GM21447 (cell line): Measurements from ENCODE around the gene PRRX2.
"Not testable (repeated sequence)": the region's sequence is repeated elsewhere in the genome, so short reads cannot be mapped to it uniquely, and the experiment has no call there.

Experiments used
- ATAC-seq: cut with Tn5 transposase; IDR thresholded peaks from one replicate; pipeline ENCODE4 v1.9.1; 2021; ENCODE audit not compliant: unreplicated experiment

PRRX2 gene

DNA sequence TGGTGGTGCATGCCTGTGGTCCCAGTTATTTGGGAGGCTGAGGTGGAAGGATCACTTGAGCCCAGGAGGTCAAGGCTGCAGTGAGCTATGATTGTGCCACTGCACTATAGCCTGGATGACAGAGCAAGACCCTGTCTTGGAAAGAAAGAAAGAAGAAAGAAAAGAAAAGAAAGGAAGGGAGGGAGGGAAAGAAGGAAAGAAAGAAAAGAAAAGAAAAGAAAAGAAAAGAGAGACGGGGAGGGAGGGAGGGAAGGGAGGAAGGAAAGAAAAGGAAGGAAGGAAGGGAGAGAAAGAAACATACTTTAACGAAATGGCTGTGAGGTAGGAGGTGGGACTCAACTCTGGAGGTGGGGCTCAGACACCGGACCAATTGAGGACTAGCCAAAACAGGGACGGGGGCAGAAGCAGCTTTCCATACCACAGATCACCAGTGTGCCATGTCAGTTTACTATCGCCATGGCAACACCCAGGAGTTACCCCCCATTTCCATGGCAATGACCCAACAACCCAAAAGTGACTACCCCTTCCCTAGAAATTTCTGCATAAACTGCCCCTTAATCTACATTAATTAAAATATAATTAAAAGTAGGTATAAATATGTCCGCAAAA lies 66.1 kb downstream of the PRRX2 start:
- no peak for ATAC-seq

- ATAC-seq, result no peak
Observed at GRCh38 chr9:129732100-129732499, 66.7 kb downstream of the PRRX2 start.

- no peak for ATAC-seq
Observed at GRCh38 chr9:129732946-129733631, 67.6 kb downstream of the PRRX2 start.

DNA sequence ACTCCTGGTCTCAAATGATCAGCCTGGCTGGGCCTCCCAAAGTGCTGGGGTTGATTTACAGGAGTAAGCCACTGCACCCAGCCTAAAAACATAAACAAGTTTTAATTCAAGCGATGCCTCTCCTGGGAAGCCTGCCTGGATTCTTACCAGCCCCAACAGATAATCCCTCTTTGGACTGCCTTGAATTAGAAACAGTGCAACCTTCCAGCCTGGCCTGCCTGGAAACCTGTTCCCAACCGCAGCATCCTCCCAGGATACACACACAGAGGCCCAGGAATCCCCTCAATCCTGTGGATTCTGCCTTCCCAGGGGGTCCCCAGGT lies 68.1 kb downstream of the PRRX2 start:
- no peak for ATAC-seq

GRCh38 chr9:129735546-129735945 lies 70.1 kb downstream of the PRRX2 start:
- ATAC-seq, result no peak

- ATAC-seq, result no peak
Observed at GRCh38 chr9:129736334-129736733, 70.9 kb downstream of the PRRX2 start.

GRCh38 chr9:129737479-129738274 lies 72.2 kb downstream of the PRRX2 start:
- peak; percentile 84 for ATAC-seq

DNA sequence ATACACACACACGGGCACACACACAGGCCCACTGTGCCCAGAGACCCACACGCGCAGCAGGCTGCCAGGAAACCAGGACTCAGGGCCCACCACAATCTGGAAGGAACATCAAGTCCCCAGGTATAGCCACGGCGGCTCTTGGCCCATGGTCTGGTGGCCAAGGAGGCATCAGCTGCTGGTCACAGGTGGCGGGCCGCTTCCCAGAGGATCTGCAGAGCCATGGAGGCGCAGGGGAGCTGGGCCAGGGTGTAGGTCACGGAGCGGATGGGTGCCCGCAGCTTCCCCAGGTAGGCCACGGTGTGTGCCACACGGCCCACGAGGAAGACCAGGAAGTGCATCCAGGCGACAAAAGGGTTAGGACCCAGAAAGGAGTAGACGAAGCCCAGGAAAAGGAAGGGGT lies 74.0 kb downstream of the PRRX2 start:
- ATAC-seq, result no peak

GRCh38 chr9:129740174-129740573 lies 74.7 kb downstream of the PRRX2 start:
- no peak for ATAC-seq

- ATAC-seq, result no peak
Observed at GRCh38 chr9:129740666-129741464, 75.4 kb downstream of the PRRX2 start.

DNA sequence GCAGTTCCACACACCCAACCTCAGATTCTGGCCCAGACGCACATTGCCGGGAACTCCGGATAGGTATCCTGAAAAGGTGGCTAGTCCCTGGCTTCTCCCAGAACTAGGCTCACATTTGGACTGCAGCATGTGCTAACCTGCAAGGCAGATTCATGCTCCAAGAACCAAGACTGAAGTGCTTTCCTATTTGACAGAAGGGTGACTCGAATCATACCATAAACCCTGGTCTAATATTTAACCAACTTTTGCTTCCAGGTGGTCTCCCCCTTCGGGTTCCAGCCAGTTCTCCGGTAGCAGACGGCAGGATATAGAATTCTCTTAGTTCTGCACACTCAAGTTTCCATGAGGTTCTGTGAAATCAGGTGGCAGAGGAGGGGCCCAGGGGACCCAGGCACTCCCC lies 79.8 kb downstream of the PRRX2 start:
- no peak for ATAC-seq

- no peak for ATAC-seq
Observed at GRCh38 chr9:129746092-129746777, 80.8 kb downstream of the PRRX2 start.

DNA sequence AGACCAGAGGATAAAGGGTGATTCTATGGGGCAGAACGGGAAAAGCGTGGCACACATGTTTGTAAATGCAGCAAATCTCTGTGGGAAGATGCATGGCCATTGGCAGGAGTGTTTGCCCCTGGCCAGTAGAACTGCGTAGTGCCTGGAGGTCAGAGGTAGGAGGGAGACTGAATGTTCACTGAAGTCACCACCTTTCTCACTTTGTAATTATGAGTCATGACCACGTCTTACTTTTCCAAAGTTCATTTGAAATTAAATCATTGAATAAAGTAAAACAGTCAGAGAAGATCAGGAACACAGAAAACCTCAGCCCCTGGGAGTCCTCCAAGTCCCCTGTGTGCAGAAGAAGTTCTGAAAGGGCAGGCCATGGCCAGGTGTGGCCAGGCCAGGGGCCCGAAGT lies 82.8 kb downstream of the PRRX2 start:
- no peak for ATAC-seq

DNA sequence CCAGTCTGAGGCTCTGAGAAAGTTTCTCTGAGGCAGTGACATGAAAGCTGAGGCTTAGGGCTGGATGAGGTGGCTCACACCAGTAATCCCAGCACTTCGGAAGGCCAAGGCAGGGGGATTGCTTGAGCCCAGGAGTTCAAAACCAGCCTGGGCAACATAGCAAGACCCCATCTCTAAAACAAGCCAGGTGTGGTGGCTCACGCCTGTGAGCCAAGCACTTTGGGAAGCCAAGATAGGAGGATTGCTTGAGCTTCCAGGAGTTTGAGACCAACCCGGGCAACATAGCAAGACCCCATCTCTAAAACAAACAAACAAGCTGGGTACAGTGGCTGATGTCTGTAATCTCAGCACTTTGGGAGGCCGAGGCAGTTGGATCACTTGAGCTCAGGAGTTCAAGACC lies 83.6 kb downstream of the PRRX2 start:
- not testable (repeated sequence) for ATAC-seq

DNA sequence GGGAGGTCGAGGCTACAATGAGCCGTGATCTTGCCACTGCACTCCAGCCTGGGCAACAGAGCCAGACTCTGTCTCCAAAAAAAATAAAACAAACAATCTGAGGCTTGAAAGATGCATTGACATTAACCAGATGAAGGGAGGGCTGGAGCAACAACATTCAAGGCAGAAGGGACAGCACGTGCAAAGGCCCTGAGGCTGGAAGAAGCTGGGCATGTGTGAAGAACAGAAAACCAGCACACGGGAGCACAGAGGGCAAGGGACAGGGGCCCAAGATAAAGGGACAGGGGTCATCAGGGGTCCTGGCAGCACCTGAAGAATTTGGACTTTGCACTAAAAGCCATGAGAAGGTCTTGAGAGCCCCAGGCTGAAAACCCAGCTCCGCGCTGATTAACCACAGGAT lies 84.1 kb downstream of the PRRX2 start:
- no peak for ATAC-seq

GRCh38 chr9:129750013-129750638 lies 84.7 kb downstream of the PRRX2 start:
- ATAC-seq, result no peak

- no peak for ATAC-seq
Observed at GRCh38 chr9:129751841-129752801, 86.7 kb downstream of the PRRX2 start.

DNA sequence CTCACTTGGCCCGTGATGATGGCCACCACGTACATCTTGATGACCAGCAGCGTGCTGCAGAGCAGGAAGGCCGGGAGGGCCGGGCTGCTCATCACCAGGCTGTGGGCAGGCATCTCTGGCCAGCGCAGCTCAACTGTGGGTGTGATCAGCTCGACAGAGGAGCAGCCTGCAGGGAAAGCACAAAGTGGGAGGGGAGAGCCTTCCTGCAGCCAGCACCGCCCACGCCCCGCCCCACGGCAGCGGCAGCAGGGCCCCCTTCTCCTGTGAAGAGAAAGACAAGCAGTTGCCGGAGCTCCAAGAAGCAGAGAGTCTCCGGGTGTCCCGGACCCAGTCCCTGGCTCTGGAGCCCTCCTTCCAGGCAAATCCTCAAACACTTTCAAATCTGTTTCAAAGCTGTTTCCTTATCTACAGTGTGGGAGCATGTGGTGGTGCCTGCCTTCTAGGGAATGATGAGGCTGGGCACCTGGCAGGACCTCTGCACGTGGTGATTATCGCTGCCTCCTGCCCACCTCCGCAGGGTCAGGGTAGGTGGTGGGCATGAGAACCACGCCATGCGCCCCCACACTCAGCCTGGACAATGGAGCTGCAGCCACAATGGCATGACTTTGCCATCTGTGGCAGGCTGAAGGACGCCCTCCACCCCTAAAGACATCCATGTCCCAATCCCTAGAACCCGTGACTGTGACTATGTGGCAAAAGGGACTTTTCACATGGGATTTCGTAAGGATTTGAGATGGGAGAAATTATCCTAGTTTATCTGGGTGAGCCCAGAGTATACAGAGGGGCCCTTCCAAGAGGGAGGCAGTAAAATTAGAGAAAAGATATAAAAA lies 87.7 kb downstream of the PRRX2 start, which contains the start of gene PTGES:
PTGES (minus strand) TSS at position 143 of the 830 bp plus-strand sequence; CDS start at position 113, 30 bp downstream.
- ATAC-seq, result no peak
